Naive thymus-derived CD4-positive, alpha-beta T cell (primary cell): ENCODE results near the gene SERPINE2. TPM values are rescaled to one million over a fixed set of nuclear protein-coding genes. Genes with fewer than 3 reads are reported as not detected.

Source experiments
- ATAC-seq: fragments of 150-1000 bp; cut with Tn5 transposase; 2 replicates; pipeline ENCODE4 v1.10.0; 2021; ENCODE audit warnings: mild to moderate bottlenecking, moderate library complexity
- CTCF ChIA-PET: fragments of 350-600 bp; sonication (Branson Sonifier 250); formaldehyde crosslinking; loops from one replicate; lab custom pipeline; 2021; ENCODE audit warnings: antibody characterized with exemption; lab: Charles Lee
- POLR2A ChIA-PET: fragments of 350-600 bp; sonication (Branson Sonifier 250); formaldehyde crosslinking; loops from one replicate; lab custom pipeline; 2021; ENCODE audit warnings: antibody characterized with exemption, inconsistent platforms; lab: Charles Lee
- DNase-seq, 9 donors: peaks; one replicate each; pipeline versions ENCODE4 v3.0.0 to v3.0.0-alpha.2; 2020 to 2022; ENCODE audit warnings: mixed read lengths in 1 of 9
- H3K27ac ChIP-seq: one replicate; pipeline ENCODE4 v1.7.0; 2013; ENCODE audit warnings: mild to moderate bottlenecking, low read depth, low read length, moderate library complexity
- H3K27me3 ChIP-seq, 2 donors: one replicate each; pipeline ENCODE4 v1.7.0; 2013; ENCODE audit warnings: low read length in 2 of 2, mild to moderate bottlenecking in 2 of 2, moderate library complexity in 2 of 2; ENCODE audit not compliant: control insufficient read depth in 2 of 2, insufficient read depth in 2 of 2
- H3K36me3 ChIP-seq, 3 experiments: 1 replicate in 2 of 3; 2 replicates in 1 of 3; pipeline ENCODE4 v1.7.0; 2013; ENCODE audit warnings: low read length in 3 of 3, mild to moderate bottlenecking in 3 of 3, moderate library complexity in 1 of 3; ENCODE audit not compliant: insufficient read depth in 3 of 3, control insufficient read depth in 2 of 3
- H3K4me1 ChIP-seq, 2 donors: one replicate each; pipeline ENCODE4 v1.7.0; 2013; ENCODE audit warnings: low read length in 2 of 2, mild to moderate bottlenecking in 2 of 2, moderate library complexity in 1 of 2; ENCODE audit not compliant: control insufficient read depth in 2 of 2, insufficient read depth in 2 of 2
- H3K4me3 ChIP-seq: 2 replicates; pipeline ENCODE4 v1.7.0; 2013; ENCODE audit warnings: mild to moderate bottlenecking, low read length
- H3K9me3 ChIP-seq, 3 experiments: 1 replicate in 2 of 3; 2 replicates in 1 of 3; pipeline ENCODE4 v1.7.0; 2013; ENCODE audit warnings: low read length in 3 of 3; ENCODE audit not compliant: control insufficient read depth in 2 of 3
- H3K27ac Mint-ChIP-seq, 9 donors: one replicate each; pipeline ENCODE4 v1.8.0; 2020 to 2022; ENCODE audit warnings: mixed read lengths in 9 of 9, mild to moderate bottlenecking in 8 of 9, moderate library complexity in 5 of 9, inconsistent platforms in 2 of 9
- H3K27me3 Mint-ChIP-seq, 5 donors: one replicate each; pipeline ENCODE4 v1.8.0; 2021 to 2022; ENCODE audit warnings: mixed read lengths in 5 of 5, mild to moderate bottlenecking in 1 of 5
- H3K36me3 Mint-ChIP-seq, 5 donors: one replicate each; pipeline ENCODE4 v1.8.0; 2020 to 2022; ENCODE audit warnings: mixed read lengths in 5 of 5, mild to moderate bottlenecking in 3 of 5, inconsistent platforms in 1 of 5
- H3K4me1 Mint-ChIP-seq, 7 donors: one replicate each; pipeline ENCODE4 v1.8.0; 2020 to 2022; ENCODE audit warnings: mixed read lengths in 7 of 7, mild to moderate bottlenecking in 3 of 7, inconsistent platforms in 1 of 7
- H3K4me3 Mint-ChIP-seq, 10 donors: one replicate each; pipeline ENCODE4 v1.8.0; 2020 to 2022; ENCODE audit warnings: mild to moderate bottlenecking in 10 of 10, mixed read lengths in 10 of 10, moderate library complexity in 6 of 10, inconsistent platforms in 2 of 10
- H3K9me3 Mint-ChIP-seq, 11 donors: one replicate each; pipeline ENCODE4 v1.8.0; 2020 to 2022; ENCODE audit warnings: mixed read lengths in 11 of 11, mild to moderate bottlenecking in 4 of 11, inconsistent platforms in 1 of 11, moderate library complexity in 1 of 11
- intact Hi-C, 2 donors: fragments of 100-400 bp; cut with micrococcal nuclease; formaldehyde crosslinking; loops; one replicate each; pipeline ENCODE4 v1.15.1; 2023
- polyA plus RNA-seq, 2 donors: library from polyadenylated mRNA; unstranded; fragments of 300-500 nt; fragmentation: Illumina TruSeq; gene quantifications; one replicate each; pipeline ENCODE4 v1.2.3, GENCODE V29; 2021
- total RNA-seq, 6 experiments: library from RNA in 5 of 6; stranded (reverse) in 5 of 6; gene quantifications; 1 replicate in 5 of 6; 2 replicates in 1 of 6; pipeline ENCODE4 v1.2.3 and lab custom pipeline; 2021 to 2026

The SERPINE2 gene
- total RNA-seq (10 to 100 TPM in 2 of 5 experiments, 1 to 10 TPM in 3; 5.2 to 18.1 (median 8.1) TPM), polyA plus RNA-seq (10 to 100 TPM; 15.3 to 46.7 TPM), total RNA-seq (lab: John Stamatoyannopoulos, UW) (9.3 reads per million, percentile 34 among the genes with 10 or more reads in this experiment)

DNA sequence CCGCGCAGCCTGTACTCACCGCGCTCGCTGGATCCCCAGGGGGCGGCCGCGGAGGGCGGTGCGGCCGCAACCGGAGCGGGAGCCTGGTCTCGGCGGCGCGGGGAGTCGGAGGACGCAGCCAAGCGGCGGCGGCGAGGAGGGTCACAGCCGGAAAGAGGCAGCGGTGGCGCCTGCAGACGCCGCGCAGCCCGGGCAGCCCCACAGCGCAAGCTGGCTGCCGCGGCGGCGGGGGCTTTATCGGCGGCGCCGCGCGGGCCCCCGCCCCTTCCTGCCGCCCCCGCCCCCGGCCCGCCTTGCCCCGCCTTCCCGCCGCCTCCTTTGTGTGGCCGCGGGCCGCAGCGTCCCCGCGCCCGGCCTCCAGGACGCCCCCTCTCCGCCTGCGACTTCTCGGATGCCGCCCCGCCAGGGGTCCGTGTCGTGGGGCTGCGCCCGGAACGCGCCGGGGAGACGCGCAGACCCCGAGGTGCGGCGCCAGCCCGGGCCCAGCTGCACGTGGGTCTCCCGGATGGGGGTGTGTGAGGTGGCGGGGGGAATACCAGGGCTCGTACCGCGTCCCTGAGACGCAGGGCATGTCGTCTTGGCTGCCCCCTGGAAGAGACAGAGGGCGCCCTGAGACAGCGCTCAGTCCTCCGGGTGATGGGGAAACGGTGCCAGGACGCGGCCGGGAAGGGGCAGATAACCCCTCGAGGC is at the start of gene SERPINE2:
TSS of gene SERPINE2 (minus strand) at position 207 of the 690 bp plus-strand sequence. CDS start 37,386 bp downstream, outside the sequence.
- Histone ChIP-seq H3K27me3 (peaks cover 0 to 4% of the 10 kb centered on the region in 2 donors), H3K4me3 (peak within 1 kb of the TSS; percentile 65), H3K27ac (peak within 1 kb of the TSS; percentile 45), H3K4me1 (peaks cover 0 to 5% of the 10 kb centered on the region in 2 donors), H3K9me3 (no peaks in the 10 kb centered on the region), H3K36me3 (no peaks in the 10 kb centered on the region)
- ChIA-PET POLR2A (interaction anchor here (0.5 to 1.4 kb wide), 3 partner anchors 46 to 97 kb away, joined by 3 to 6 read pairs (median 4); no protein-coding TSS in a partner anchor), CTCF (interaction anchor here (0.7 to 1.2 kb wide), 2 partner anchors 46 to 495 kb away, joined by 3 to 4 read pairs; no protein-coding TSS in a partner anchor)
- peak within 1 kb of the TSS; percentile 86 to 99 (median 92) for H3K4me3 Mint-ChIP-seq
- H3K4me1 Mint-ChIP-seq, result peaks cover 14 to 41% (median 31%) of the 10 kb centered on the region in 7 donors
- peak within 1 kb of the TSS; percentile 37 to 88 (median 69) for H3K27ac Mint-ChIP-seq
- peak; percentile 25 to 69 (median 45) for DNase-seq
- ATAC-seq, result peak; percentile 74
- peaks cover 0 to 50% (median 11%) of the 10 kb centered on the region in 5 donors for H3K27me3 Mint-ChIP-seq
- no peaks in the 10 kb centered on the region for H3K9me3 Mint-ChIP-seq
- H3K36me3 Mint-ChIP-seq, result peaks cover 0 to 4% (median 0%) of the 10 kb centered on the region in 5 donors
- intact Hi-C loops, result loop anchor here (1.0 to 10.0 kb wide), 3 partner anchors 46 to 245 kb away; partner anchors contain the start of gene AP1S3 (in 1 of the 2)

GRCh38 chr2:224086226-224086914 is 47.3 kb upstream of the SERPINE2 start:
- CTCF ChIA-PET, result interaction anchor here (0.6 kb wide), 1 partner anchor 69 kb away, joined by 3 read pairs; no protein-coding TSS in a partner anchor
- POLR2A ChIA-PET, result no interaction called here
- no peaks in the 10 kb centered on the region for H3K36me3 ChIP-seq

GRCh38 chr2:224085811-224086210 is 46.7 kb upstream of the SERPINE2 start:
- no peaks in the 10 kb centered on the region for H3K36me3 Mint-ChIP-seq
- ChIA-PET CTCF (interaction anchor here (0.6 kb wide), 1 partner anchor 69 kb away, joined by 3 read pairs; no protein-coding TSS in a partner anchor), POLR2A (no interaction called here)
- H3K27me3 Mint-ChIP-seq, result peaks cover 0 to 2% (median 0%) of the 10 kb centered on the region in 5 donors
- no peaks in the 10 kb centered on the region for H3K9me3 Mint-ChIP-seq
- H3K36me3 ChIP-seq, result no peaks in the 10 kb centered on the region
- no peaks in the 10 kb centered on the region for H3K4me1 ChIP-seq
- H3K4me3 Mint-ChIP-seq, result no peak overlapping the region
- no peak for ATAC-seq
- no peak overlapping the region for H3K27ac Mint-ChIP-seq
- intact Hi-C loops, result no loop called here
- no peak overlapping the region for H3K27ac ChIP-seq
- no peaks in the 10 kb centered on the region for H3K27me3 ChIP-seq
- DNase-seq, result no peak
- H3K9me3 ChIP-seq, result no peaks in the 10 kb centered on the region
- H3K4me1 Mint-ChIP-seq, result no peaks in the 10 kb centered on the region
- H3K4me3 ChIP-seq, result no peak overlapping the region

More at GRCh38 chr2:224086226-224086914, 47.3 kb upstream of the SERPINE2 start:
- no peak for ATAC-seq
- H3K4me1 Mint-ChIP-seq, result no peaks in the 10 kb centered on the region
- DNase-seq, result no peak
- Histone ChIP-seq H3K4me3 (no peak overlapping the region), H3K9me3 (no peaks in the 10 kb centered on the region), H3K27ac (no peak overlapping the region), H3K27me3 (no peaks in the 10 kb centered on the region), H3K4me1 (no peaks in the 10 kb centered on the region)
- H3K9me3 Mint-ChIP-seq, result no peaks in the 10 kb centered on the region
- no peaks in the 10 kb centered on the region for H3K36me3 Mint-ChIP-seq
- intact Hi-C loops, result no loop called here
- H3K4me3 Mint-ChIP-seq, result no peak overlapping the region
- H3K27ac Mint-ChIP-seq, result no peak overlapping the region
- H3K27me3 Mint-ChIP-seq, result peaks cover 0 to 2% (median 0%) of the 10 kb centered on the region in 5 donors

DNA sequence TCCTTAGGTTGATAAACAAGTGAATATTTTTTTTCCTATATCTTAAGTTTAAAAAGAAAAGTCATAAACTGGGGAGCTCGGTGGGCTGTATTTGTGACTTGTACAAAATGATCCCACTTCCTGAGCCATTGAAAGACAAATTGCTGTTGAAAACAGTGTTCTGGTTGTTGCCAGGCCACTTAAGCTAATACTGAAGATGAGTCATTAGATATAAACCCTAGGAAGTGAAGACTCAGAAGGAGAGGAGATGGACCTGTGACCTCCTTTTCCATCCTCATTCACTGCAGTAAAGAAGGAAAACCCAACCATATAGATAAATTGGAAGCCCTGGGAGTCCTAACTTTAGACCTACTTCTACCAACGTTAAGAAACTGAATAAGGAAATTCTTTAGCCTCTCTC is 46.2 kb upstream of the SERPINE2 start:
- H3K9me3 ChIP-seq, result no peaks in the 10 kb centered on the region
- no peak overlapping the region for H3K4me3 ChIP-seq
- no peak overlapping the region for H3K27ac ChIP-seq
- ATAC-seq (no peak), DNase-seq (no peak)
- Mint-ChIP-seq H3K9me3 (no peaks in the 10 kb centered on the region), H3K27me3 (peaks cover 0 to 2% (median 0%) of the 10 kb centered on the region in 5 donors), H3K36me3 (no peaks in the 10 kb centered on the region), H3K4me1 (no peaks in the 10 kb centered on the region), H3K27ac (no peak overlapping the region), H3K4me3 (no peak overlapping the region)
- H3K4me1 ChIP-seq, result no peaks in the 10 kb centered on the region
- no peaks in the 10 kb centered on the region for H3K36me3 ChIP-seq
- no peaks in the 10 kb centered on the region for H3K27me3 ChIP-seq
- ChIA-PET CTCF (no interaction called here), POLR2A (no interaction called here)
- intact Hi-C loops, result no loop called here

GRCh38 chr2:224084266-224084892 is 45.3 kb upstream of the SERPINE2 start:
- Mint-ChIP-seq H3K36me3 (no peaks in the 10 kb centered on the region), H3K27me3 (peaks cover 0 to 2% (median 0%) of the 10 kb centered on the region in 5 donors), H3K4me3 (no peak overlapping the region), H3K4me1 (no peaks in the 10 kb centered on the region), H3K27ac (no peak overlapping the region), H3K9me3 (peaks cover 0 to 3% (median 0%) of the 10 kb centered on the region in 11 donors)
- Histone ChIP-seq H3K27ac (no peak overlapping the region), H3K4me3 (no peak overlapping the region), H3K27me3 (no peaks in the 10 kb centered on the region), H3K4me1 (no peaks in the 10 kb centered on the region), H3K9me3 (no peaks in the 10 kb centered on the region), H3K36me3 (no peaks in the 10 kb centered on the region)
- CTCF ChIA-PET, result no interaction called here
- intact Hi-C loops, result no loop called here
- POLR2A ChIA-PET, result interaction anchor here (0.6 kb wide), 1 partner anchor 25 kb away, joined by 3 read pairs; no protein-coding TSS in a partner anchor
- ATAC-seq (no peak), DNase-seq (no peak)

DNA sequence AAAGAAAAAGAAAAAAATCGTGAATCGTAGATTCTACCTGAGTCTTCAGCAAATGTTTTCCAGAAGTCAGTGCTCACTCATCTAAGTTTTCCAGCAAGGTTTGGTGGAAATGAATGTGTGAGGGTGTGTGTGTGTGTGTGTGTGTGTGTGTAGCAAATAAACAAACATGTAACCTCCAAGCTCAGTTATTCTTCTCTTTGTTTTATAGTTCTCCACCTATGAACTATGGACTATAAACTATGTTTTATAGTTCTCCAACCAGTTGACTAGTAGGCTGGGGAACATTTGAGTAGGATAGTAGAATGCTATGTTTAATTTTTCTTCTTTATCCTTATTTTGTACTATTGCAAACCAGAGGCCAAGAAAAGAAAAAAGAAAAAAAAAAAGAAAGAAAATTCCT is 44.6 kb upstream of the SERPINE2 start:
- Mint-ChIP-seq H3K27ac (no peak overlapping the region), H3K9me3 (peaks cover 0 to 3% (median 0%) of the 10 kb centered on the region in 11 donors), H3K36me3 (no peaks in the 10 kb centered on the region), H3K4me3 (no peak overlapping the region), H3K27me3 (peaks cover 0 to 2% (median 0%) of the 10 kb centered on the region in 5 donors), H3K4me1 (no peaks in the 10 kb centered on the region)
- ATAC-seq (no peak), DNase-seq (no peak)
- Histone ChIP-seq H3K36me3 (no peaks in the 10 kb centered on the region), H3K27me3 (no peaks in the 10 kb centered on the region), H3K4me3 (no peak overlapping the region), H3K9me3 (no peaks in the 10 kb centered on the region), H3K27ac (no peak overlapping the region), H3K4me1 (no peaks in the 10 kb centered on the region)
- ChIA-PET POLR2A (no interaction called here), CTCF (no interaction called here)
- intact Hi-C loops, result no loop called here
